ENCODE results near the gene BNIP1.

DNA sequence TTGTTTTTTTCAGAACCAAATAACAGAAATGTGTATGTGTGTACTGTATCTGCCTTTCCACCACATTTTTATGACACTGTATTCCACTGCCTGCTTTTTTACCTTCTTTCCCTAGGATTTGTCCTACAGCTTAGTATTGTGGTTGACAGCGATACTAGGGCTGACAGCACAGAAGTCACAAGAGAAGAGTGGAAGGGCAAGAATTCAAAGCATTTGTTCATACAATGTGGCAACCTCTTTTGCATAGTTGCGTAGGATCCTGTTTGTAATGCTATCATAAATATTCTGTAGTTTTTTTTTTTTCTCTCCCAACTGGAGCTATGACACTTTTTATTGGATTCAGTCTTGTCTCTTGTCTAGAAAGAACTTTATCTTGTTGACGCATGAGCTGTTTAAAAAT, 5.6 kb upstream of the BNIP1 start:
- TF ChIP-seq, protein P1, sequence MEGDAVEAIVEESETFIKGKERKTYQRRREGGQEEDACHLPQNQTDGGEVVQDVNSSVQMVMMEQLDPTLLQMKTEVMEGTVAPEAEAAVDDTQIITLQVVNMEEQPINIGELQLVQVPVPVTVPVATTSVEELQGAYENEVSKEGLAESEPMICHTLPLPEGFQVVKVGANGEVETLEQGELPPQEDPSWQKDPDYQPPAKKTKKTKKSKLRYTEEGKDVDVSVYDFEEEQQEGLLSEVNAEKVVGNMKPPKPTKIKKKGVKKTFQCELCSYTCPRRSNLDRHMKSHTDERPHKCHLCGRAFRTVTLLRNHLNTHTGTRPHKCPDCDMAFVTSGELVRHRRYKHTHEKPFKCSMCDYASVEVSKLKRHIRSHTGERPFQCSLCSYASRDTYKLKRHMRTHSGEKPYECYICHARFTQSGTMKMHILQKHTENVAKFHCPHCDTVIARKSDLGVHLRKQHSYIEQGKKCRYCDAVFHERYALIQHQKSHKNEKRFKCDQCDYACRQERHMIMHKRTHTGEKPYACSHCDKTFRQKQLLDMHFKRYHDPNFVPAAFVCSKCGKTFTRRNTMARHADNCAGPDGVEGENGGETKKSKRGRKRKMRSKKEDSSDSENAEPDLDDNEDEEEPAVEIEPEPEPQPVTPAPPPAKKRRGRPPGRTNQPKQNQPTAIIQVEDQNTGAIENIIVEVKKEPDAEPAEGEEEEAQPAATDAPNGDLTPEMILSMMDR (conservative IDR thresholded peaks at IDR 0.05), result no peak
- no peak for TF ChIP-seq EZH2 (IDR thresholded peaks at IDR 0.05; ENCODE audit: low read depth)
